ENCODE data around the gene FCHO2.

DNA sequence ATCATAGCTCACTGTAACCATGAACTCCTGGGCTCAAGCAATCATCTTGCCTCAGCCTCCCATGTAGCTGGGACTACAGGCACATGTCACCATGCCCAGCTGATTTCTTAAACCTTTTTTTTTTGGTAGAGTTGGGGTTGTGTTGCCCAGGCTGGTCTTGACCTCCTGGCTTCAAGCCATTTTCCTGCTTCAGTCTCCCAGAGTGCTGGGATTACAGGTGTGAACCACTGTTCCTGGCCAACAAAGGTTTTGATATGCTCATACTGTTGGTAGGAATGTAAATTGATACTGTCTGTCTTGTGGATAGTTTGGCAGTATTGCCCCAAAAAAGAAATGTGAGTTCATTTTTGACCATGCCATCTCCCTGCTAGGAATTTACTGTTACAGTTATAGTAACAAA lies 87.2 kb downstream of the FCHO2 start:
- TF ChIP-seq, protein P1, sequence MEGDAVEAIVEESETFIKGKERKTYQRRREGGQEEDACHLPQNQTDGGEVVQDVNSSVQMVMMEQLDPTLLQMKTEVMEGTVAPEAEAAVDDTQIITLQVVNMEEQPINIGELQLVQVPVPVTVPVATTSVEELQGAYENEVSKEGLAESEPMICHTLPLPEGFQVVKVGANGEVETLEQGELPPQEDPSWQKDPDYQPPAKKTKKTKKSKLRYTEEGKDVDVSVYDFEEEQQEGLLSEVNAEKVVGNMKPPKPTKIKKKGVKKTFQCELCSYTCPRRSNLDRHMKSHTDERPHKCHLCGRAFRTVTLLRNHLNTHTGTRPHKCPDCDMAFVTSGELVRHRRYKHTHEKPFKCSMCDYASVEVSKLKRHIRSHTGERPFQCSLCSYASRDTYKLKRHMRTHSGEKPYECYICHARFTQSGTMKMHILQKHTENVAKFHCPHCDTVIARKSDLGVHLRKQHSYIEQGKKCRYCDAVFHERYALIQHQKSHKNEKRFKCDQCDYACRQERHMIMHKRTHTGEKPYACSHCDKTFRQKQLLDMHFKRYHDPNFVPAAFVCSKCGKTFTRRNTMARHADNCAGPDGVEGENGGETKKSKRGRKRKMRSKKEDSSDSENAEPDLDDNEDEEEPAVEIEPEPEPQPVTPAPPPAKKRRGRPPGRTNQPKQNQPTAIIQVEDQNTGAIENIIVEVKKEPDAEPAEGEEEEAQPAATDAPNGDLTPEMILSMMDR (conservative IDR thresholded peaks at IDR 0.05), result no peak
- TF ChIP-seq ZFX (IDR thresholded peaks at IDR 0.05), result no peak

All from C4-2B (cell line).